ENCODE measurements around the gene PIP4K2A.

DNA sequence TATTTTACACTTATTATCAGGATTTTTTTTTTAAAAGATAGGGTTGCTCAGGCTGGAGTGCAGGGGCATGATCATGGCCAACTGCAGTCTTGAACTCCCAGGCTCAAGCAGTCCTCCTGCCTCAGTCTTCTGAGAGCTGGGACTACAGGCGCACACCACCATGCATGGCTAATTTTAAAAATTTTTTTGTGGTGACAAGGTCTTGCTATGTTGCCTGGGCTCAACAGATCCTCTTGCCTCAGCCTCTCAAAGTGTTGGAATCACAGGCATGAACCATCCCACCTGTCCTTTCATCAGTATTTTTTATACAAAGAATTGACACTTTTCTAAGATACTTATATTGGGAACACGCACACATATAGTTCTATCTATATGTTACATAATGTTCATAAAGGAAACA lies 99.3 kb downstream of the PIP4K2A start:
- no peak for TF ChIP-seq CTCF (IDR thresholded peaks at IDR 0.05)
- TF ChIP-seq POLR2A (IDR thresholded peaks at IDR 0.05): no peak
